B cell (primary cell): ENCODE measurements around the gene ASTN2.

Source experiments
- EZH2 ChIP-seq: IDR thresholded peaks from 2 replicates; pipeline ENCODE4 v1.6.1; 2012; ENCODE audit warnings: borderline replicate concordance, low read depth, mild to moderate bottlenecking, moderate library complexity, low read length; ENCODE audit not compliant: insufficient read depth, poor library complexity, severe bottlenecking
- TF ChIP-seq, protein P1 (sequence below): fragments of 200-600 bp; IDR thresholded peaks from one replicate; pipeline ENCODE4 v1.8.0; 2022; ENCODE audit warnings: antibody characterized with exemption, mild to moderate bottlenecking

DNA sequence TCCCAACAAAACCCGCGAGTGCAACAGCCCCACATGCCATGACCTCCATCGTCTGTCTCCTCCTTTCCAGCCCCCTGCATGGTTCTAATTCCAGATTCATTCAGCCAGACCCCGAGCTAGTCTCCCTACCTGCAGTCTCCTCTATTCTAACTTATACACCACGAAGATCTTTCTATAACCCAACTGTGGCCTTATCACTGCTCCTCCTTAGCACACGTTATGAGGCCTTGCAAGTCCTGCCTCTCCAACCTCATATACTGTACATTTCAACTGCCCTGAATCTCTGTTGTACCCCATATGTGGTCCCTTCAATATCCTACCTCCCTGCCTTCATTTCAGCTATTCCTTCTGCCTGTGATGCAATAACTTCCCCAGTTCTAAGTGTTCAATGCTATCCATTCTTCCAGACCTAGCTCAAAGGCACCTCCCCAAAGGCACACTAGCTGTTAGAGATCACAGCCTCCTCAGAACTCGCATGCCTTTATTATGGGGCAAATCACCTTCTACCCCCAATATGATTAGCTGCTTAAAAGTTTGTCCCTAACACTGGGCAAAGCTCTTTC lies 942.8 kb downstream of the ASTN2 start:
- TF ChIP-seq, protein P1, sequence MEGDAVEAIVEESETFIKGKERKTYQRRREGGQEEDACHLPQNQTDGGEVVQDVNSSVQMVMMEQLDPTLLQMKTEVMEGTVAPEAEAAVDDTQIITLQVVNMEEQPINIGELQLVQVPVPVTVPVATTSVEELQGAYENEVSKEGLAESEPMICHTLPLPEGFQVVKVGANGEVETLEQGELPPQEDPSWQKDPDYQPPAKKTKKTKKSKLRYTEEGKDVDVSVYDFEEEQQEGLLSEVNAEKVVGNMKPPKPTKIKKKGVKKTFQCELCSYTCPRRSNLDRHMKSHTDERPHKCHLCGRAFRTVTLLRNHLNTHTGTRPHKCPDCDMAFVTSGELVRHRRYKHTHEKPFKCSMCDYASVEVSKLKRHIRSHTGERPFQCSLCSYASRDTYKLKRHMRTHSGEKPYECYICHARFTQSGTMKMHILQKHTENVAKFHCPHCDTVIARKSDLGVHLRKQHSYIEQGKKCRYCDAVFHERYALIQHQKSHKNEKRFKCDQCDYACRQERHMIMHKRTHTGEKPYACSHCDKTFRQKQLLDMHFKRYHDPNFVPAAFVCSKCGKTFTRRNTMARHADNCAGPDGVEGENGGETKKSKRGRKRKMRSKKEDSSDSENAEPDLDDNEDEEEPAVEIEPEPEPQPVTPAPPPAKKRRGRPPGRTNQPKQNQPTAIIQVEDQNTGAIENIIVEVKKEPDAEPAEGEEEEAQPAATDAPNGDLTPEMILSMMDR: no peak
- TF ChIP-seq EZH2: no peak
